Mesendoderm (in vitro differentiated cells): ENCODE data around the gene FYN.

ENCODE experiments used
- DNase-seq: peaks from one replicate; pipeline ENCODE4 v3.0.0; 2013
- H2AK5ac ChIP-seq: 2 replicates; pipeline ENCODE4 v1.6.1; 2013; ENCODE audit warnings: low read length, inconsistent platforms
- H2BK120ac ChIP-seq: 2 replicates; pipeline ENCODE4 v1.6.1; 2013; ENCODE audit warnings: low read depth, mild to moderate bottlenecking, low read length, moderate library complexity, mixed read lengths
- H2BK15ac ChIP-seq: replicated peaks from 2 replicates; pipeline ENCODE4 v1.6.1; 2013; ENCODE audit warnings: low read depth, mild to moderate bottlenecking, moderate library complexity
- H2BK5ac ChIP-seq: 2 replicates; pipeline ENCODE4 v1.6.1; 2013; ENCODE audit warnings: low read length, inconsistent platforms
- H3K18ac ChIP-seq: 2 replicates; pipeline ENCODE4 v1.6.1; 2013; ENCODE audit warnings: mild to moderate bottlenecking, low read length, mixed read lengths
- H3K23ac ChIP-seq: one replicate; pipeline ENCODE4 v1.6.1; 2013; ENCODE audit warnings: low read length
- H3K27ac ChIP-seq: 2 replicates; pipeline ENCODE4 v1.5.1; 2013; ENCODE audit warnings: low read depth, mild to moderate bottlenecking, inconsistent platforms, low read length, moderate library complexity
- H3K27me3 ChIP-seq: 2 replicates; pipeline ENCODE4 v1.6.1; 2013; ENCODE audit warnings: low read length, control low read depth, mild to moderate bottlenecking, inconsistent platforms; ENCODE audit not compliant: insufficient read depth, poor library complexity
- H3K36me3 ChIP-seq: 2 replicates; pipeline ENCODE4 v1.6.1; 2013; ENCODE audit warnings: low read length, inconsistent platforms; ENCODE audit not compliant: control insufficient read depth, insufficient read depth
- H3K4ac ChIP-seq: one replicate; pipeline ENCODE4 v1.6.1; 2013; ENCODE audit warnings: low read depth, mild to moderate bottlenecking, low read length, moderate library complexity
- H3K4me1 ChIP-seq: 2 replicates; pipeline ENCODE4 v1.6.1; 2013; ENCODE audit warnings: low read depth, low read length, inconsistent platforms; ENCODE audit not compliant: control insufficient read depth
- H3K4me2 ChIP-seq: 2 replicates; pipeline ENCODE4 v1.6.1; 2013; ENCODE audit warnings: low read length
- H3K4me3 ChIP-seq: 2 replicates; pipeline ENCODE4 v1.5.1; 2013; ENCODE audit warnings: mild to moderate bottlenecking, low read length
- H3K56ac ChIP-seq: one replicate; pipeline ENCODE4 v1.6.1; 2013; ENCODE audit warnings: low read length
- H3K79me1 ChIP-seq: 2 replicates; pipeline ENCODE4 v1.6.1; 2013; ENCODE audit warnings: low read length, inconsistent platforms
- H3K79me2 ChIP-seq: 2 replicates; pipeline ENCODE4 v1.6.1; 2013; ENCODE audit warnings: mild to moderate bottlenecking, low read length; ENCODE audit not compliant: control insufficient read depth, insufficient read depth
- H3K9ac ChIP-seq: 2 replicates; pipeline ENCODE4 v1.6.1; 2013; ENCODE audit warnings: low read length, inconsistent platforms
- H4K5ac ChIP-seq: one replicate; pipeline ENCODE4 v1.6.1; 2013; ENCODE audit warnings: low read length
- H4K8ac ChIP-seq: one replicate; pipeline ENCODE4 v1.6.1; 2013; ENCODE audit warnings: low read depth, mild to moderate bottlenecking, control low read depth, low read length, moderate library complexity
- WGBS: extraction: QIAGEN DNeasy Blood & Tissue Kit; methylation state at CpG from one replicate; pipeline ENCODE4 v1.1.7; 2013; ENCODE audit warnings: low lambda C conversion rate, missing lambda C conversion rate; ENCODE audit not compliant: insufficient coverage; ENCODE audit errors: extremely low coverage; 5-methylcytosine and 5-hydroxymethylcytosine counted together

The FYN gene

GRCh38 chr6:111782887-111783466 lies 90.3 kb downstream of the FYN start:
- Histone ChIP-seq H2BK15ac (no peak overlapping the region), H3K79me1 (peaks cover 7% of the 10 kb centered on the region), H3K36me3 (no peaks in the 10 kb centered on the region), H3K18ac (no peak overlapping the region), H3K79me2 (no peaks in the 10 kb centered on the region), H3K27ac (no peak overlapping the region), H3K4me1 (peaks cover 5% of the 10 kb centered on the region), H2BK120ac (no peak overlapping the region), H3K27me3 (no peaks in the 10 kb centered on the region), H3K4me2 (no peak overlapping the region), H4K5ac (no peak overlapping the region), H3K4ac (no peak overlapping the region), H4K8ac (no peak overlapping the region), H2BK5ac (no peak overlapping the region), H3K9ac (no peak overlapping the region), H3K56ac (no peak overlapping the region), H3K23ac (no peak overlapping the region), H3K4me3 (no peak overlapping the region), H2AK5ac (no peak overlapping the region)
- no peak for DNase-seq
- no CpG with 5 or more reads among the region's 3 CpGs for WGBS

- H3K36me3 ChIP-seq = no peaks in the 10 kb centered on the region
- no peak overlapping the region for H2BK5ac ChIP-seq
- no peak for DNase-seq
- H3K79me2 ChIP-seq = no peaks in the 10 kb centered on the region
- no peak overlapping the region for H3K9ac ChIP-seq
- no peak overlapping the region for H2AK5ac ChIP-seq
- H3K23ac ChIP-seq = no peak overlapping the region
- H3K18ac ChIP-seq = no peak overlapping the region
- peaks cover 3% of the 10 kb centered on the region for H3K79me1 ChIP-seq
- no peak overlapping the region for H3K4me3 ChIP-seq
- no peak overlapping the region for H4K5ac ChIP-seq
- H2BK15ac ChIP-seq = no peak overlapping the region
- H2BK120ac ChIP-seq = no peak overlapping the region
- H3K27ac ChIP-seq = no peak overlapping the region
- no peak overlapping the region for H3K4ac ChIP-seq
- no peak overlapping the region for H3K56ac ChIP-seq
- no CpG with 5 or more reads among the region's 5 CpGs for WGBS
- H3K4me2 ChIP-seq = no peak overlapping the region
- peaks cover 5% of the 10 kb centered on the region for H3K4me1 ChIP-seq
- no peaks in the 10 kb centered on the region for H3K27me3 ChIP-seq
- no peak overlapping the region for H4K8ac ChIP-seq
Measured at GRCh38 chr6:111782192-111782809, 91.0 kb downstream of the FYN start.

GRCh38 chr6:111781041-111781708 lies 92.1 kb downstream of the FYN start:
- Histone ChIP-seq H3K79me2 (no peaks in the 10 kb centered on the region), H3K23ac (no peak overlapping the region), H3K27ac (no peak overlapping the region), H3K4me3 (no peak overlapping the region), H4K8ac (no peak overlapping the region), H3K4ac (no peak overlapping the region), H2BK120ac (no peak overlapping the region), H4K5ac (no peak overlapping the region), H3K4me1 (peaks cover 9% of the 10 kb centered on the region), H3K27me3 (no peaks in the 10 kb centered on the region), H3K56ac (no peak overlapping the region), H2BK5ac (no peak overlapping the region), H3K79me1 (peaks cover 3% of the 10 kb centered on the region), H3K4me2 (no peak overlapping the region), H2AK5ac (no peak overlapping the region), H3K36me3 (no peaks in the 10 kb centered on the region), H2BK15ac (no peak overlapping the region), H3K9ac (no peak overlapping the region), H3K18ac (no peak overlapping the region)
- no CpG with 5 or more reads among the region's 11 CpGs for WGBS
- peak; percentile 57 for DNase-seq

GRCh38 chr6:111780393-111780792 lies 92.9 kb downstream of the FYN start:
- no peak overlapping the region for H3K4me3 ChIP-seq
- no peak overlapping the region for H3K4ac ChIP-seq
- H4K5ac ChIP-seq = no peak overlapping the region
- no peak overlapping the region for H3K9ac ChIP-seq
- no peak overlapping the region for H3K23ac ChIP-seq
- no CpG with 5 or more reads among the region's 5 CpGs for WGBS
- H3K27me3 ChIP-seq = no peaks in the 10 kb centered on the region
- peaks cover 16% of the 10 kb centered on the region for H3K4me1 ChIP-seq
- H2AK5ac ChIP-seq = no peak overlapping the region
- H2BK15ac ChIP-seq = no peak overlapping the region
- H4K8ac ChIP-seq = no peak overlapping the region
- no peak overlapping the region for H3K27ac ChIP-seq
- H3K79me2 ChIP-seq = no peaks in the 10 kb centered on the region
- peaks cover 3% of the 10 kb centered on the region for H3K79me1 ChIP-seq
- no peak overlapping the region for H2BK120ac ChIP-seq
- H3K56ac ChIP-seq = no peak overlapping the region
- H3K4me2 ChIP-seq = no peak overlapping the region
- H3K36me3 ChIP-seq = no peaks in the 10 kb centered on the region
- no peak overlapping the region for H2BK5ac ChIP-seq
- H3K18ac ChIP-seq = no peak overlapping the region
- no peak for DNase-seq

- Histone ChIP-seq H2BK120ac (no peak overlapping the region), H3K27me3 (no peaks in the 10 kb centered on the region), H4K8ac (no peak overlapping the region), H2BK15ac (no peak overlapping the region), H3K4me3 (no peak overlapping the region), H3K9ac (no peak overlapping the region), H3K4me2 (no peak overlapping the region), H4K5ac (no peak overlapping the region), H3K56ac (no peak overlapping the region), H3K79me1 (peaks cover 3% of the 10 kb centered on the region), H3K36me3 (no peaks in the 10 kb centered on the region), H3K18ac (no peak overlapping the region), H2AK5ac (no peak overlapping the region), H3K4ac (no peak overlapping the region), H3K27ac (no peak overlapping the region), H2BK5ac (no peak overlapping the region), H3K79me2 (no peaks in the 10 kb centered on the region), H3K23ac (no peak overlapping the region), H3K4me1 (peaks cover 18% of the 10 kb centered on the region)
- no peak for DNase-seq
- WGBS = no CpG with 5 or more reads among the region's 2 CpGs
Measured at GRCh38 chr6:111779660-111780059, 93.6 kb downstream of the FYN start.
